Measurements from ENCODE around the gene TMEM131. TPM values are rescaled to one million over a fixed set of nuclear protein-coding genes. Genes with fewer than 3 reads are reported as not detected.
A peak's percentile ranks its signal among the peaks of the same experiment; 100 is the strongest.
"Not testable (repeated sequence)": the region's sequence is repeated elsewhere in the genome, so short reads cannot be mapped to it uniquely, and the experiment has no call there.

The TMEM131 gene
- total RNA-seq, 1 donor from 2014 or later = 36.4 TPM

GRCh38 chr2:97851172-97851571 lies 144.6 kb downstream of the TMEM131 start:
- no peaks in the 10 kb centered on the region for H3K9me3 Mint-ChIP-seq (ENCODE audit: unreplicated experiment)
- peaks cover 7% of the 10 kb centered on the region for H3K4me1 Mint-ChIP-seq (ENCODE audit: unreplicated experiment)
- no peaks in the 10 kb centered on the region for H3K27me3 Mint-ChIP-seq (ENCODE audit: unreplicated experiment)
- no peak overlapping the region for H3K4me3 Mint-ChIP-seq (ENCODE audit: unreplicated experiment)
- no peak overlapping the region for H3K27ac Mint-ChIP-seq (ENCODE audit: unreplicated experiment)
- H3K36me3 Mint-ChIP-seq (ENCODE audit: unreplicated experiment) = peaks cover 17% of the 10 kb centered on the region
- no peak for TF ChIP-seq CTCF (IDR thresholded peaks at IDR 0.05)
- no peak for DNase-seq (ENCODE audit: extremely low spot score, unreplicated experiment)

- no peak for TF ChIP-seq CTCF (IDR thresholded peaks at IDR 0.05)
- peak overlapping the region; percentile 3 for H3K27ac Mint-ChIP-seq (ENCODE audit: unreplicated experiment)
- H3K4me3 Mint-ChIP-seq (ENCODE audit: unreplicated experiment) = no peak overlapping the region
- H3K27me3 Mint-ChIP-seq (ENCODE audit: unreplicated experiment) = no peaks in the 10 kb centered on the region
- peaks cover 7% of the 10 kb centered on the region for H3K4me1 Mint-ChIP-seq (ENCODE audit: unreplicated experiment)
- H3K36me3 Mint-ChIP-seq (ENCODE audit: unreplicated experiment) = peaks cover 17% of the 10 kb centered on the region
- H3K9me3 Mint-ChIP-seq (ENCODE audit: unreplicated experiment) = no peaks in the 10 kb centered on the region
- no peak for DNase-seq (ENCODE audit: extremely low spot score, unreplicated experiment)
Observed at GRCh38 chr2:97849881-97850528, 145.7 kb downstream of the TMEM131 start.

GRCh38 chr2:97848306-97848705 lies 147.4 kb downstream of the TMEM131 start:
- TF ChIP-seq CTCF (IDR thresholded peaks at IDR 0.05) = no peak
- peaks cover 7% of the 10 kb centered on the region for H3K4me1 Mint-ChIP-seq (ENCODE audit: unreplicated experiment)
- H3K9me3 Mint-ChIP-seq (ENCODE audit: unreplicated experiment) = no peaks in the 10 kb centered on the region

GRCh38 chr2:97846716-97847115 lies 149.0 kb downstream of the TMEM131 start:
- not testable (repeated sequence) for DNase-seq (ENCODE audit: extremely low spot score, unreplicated experiment); H3K27me3 Mint-ChIP-seq (ENCODE audit: unreplicated experiment); H3K4me1 Mint-ChIP-seq (ENCODE audit: unreplicated experiment); H3K9me3 Mint-ChIP-seq (ENCODE audit: unreplicated experiment); H3K27ac Mint-ChIP-seq (ENCODE audit: unreplicated experiment); H3K4me3 Mint-ChIP-seq (ENCODE audit: unreplicated experiment); H3K36me3 Mint-ChIP-seq (ENCODE audit: unreplicated experiment)

More at GRCh38 chr2:97848306-97848705, 147.4 kb downstream of the TMEM131 start:
- H3K27me3 Mint-ChIP-seq (ENCODE audit: unreplicated experiment) = no peaks in the 10 kb centered on the region
- no peak for DNase-seq (ENCODE audit: extremely low spot score, unreplicated experiment)
- H3K4me3 Mint-ChIP-seq (ENCODE audit: unreplicated experiment) = no peak overlapping the region
- H3K27ac Mint-ChIP-seq (ENCODE audit: unreplicated experiment) = no peak overlapping the region
- H3K36me3 Mint-ChIP-seq (ENCODE audit: unreplicated experiment) = peaks cover 6% of the 10 kb centered on the region

GRCh38 chr2:97845818-97846217 lies 149.9 kb downstream of the TMEM131 start:
- DNase-seq (ENCODE audit: extremely low spot score, unreplicated experiment) = no peak
- Mint-ChIP-seq H3K36me3 (ENCODE audit: unreplicated experiment) (peaks cover 4% of the 10 kb centered on the region), H3K4me1 (ENCODE audit: unreplicated experiment) (peaks cover 7% of the 10 kb centered on the region), H3K27me3 (ENCODE audit: unreplicated experiment) (no peaks in the 10 kb centered on the region), H3K27ac (ENCODE audit: unreplicated experiment) (no peak overlapping the region), H3K4me3 (ENCODE audit: unreplicated experiment) (no peak overlapping the region), H3K9me3 (ENCODE audit: unreplicated experiment) (no peaks in the 10 kb centered on the region)
- no peak for TF ChIP-seq CTCF (IDR thresholded peaks at IDR 0.05)

Data from osteocyte (in vitro differentiated cells).